SK-N-MC (cell line): Measurements from ENCODE around the gene FLT1.

Experiments used
- DNase-seq: peaks from one replicate; pipeline ENCODE4 v3.0.0-alpha.2; 2011; ENCODE audit warnings: low read depth, low spot score
- H3K27ac ChIP-seq: fragments of 200-600 bp; sonication (generic); 2 replicates; pipeline ENCODE4 v1.5.1; 2016; ENCODE audit warnings: mixed run types
- H3K36me3 ChIP-seq: fragments of 200-600 bp; sonication (generic); 2 replicates; pipeline ENCODE4 v1.6.1; 2017; ENCODE audit warnings: antibody characterized with exemption, low read length, mixed read lengths; ENCODE audit not compliant: insufficient read depth
- H3K4me3 ChIP-seq: fragments of 200-600 bp; sonication (generic); 2 replicates; pipeline ENCODE4 v1.5.1; 2016
- H3K9ac ChIP-seq: fragments of 200-600 bp; sonication (generic); 2 replicates; pipeline ENCODE4 v1.8.0; 2017; ENCODE audit warnings: mixed run types, mixed read lengths; ENCODE audit not compliant: insufficient read length
- H3K9me3 ChIP-seq: fragments of 200-600 bp; sonication (generic); 2 replicates; pipeline ENCODE4 v1.6.1; 2017; ENCODE audit warnings: low read depth, mild to moderate bottlenecking, antibody characterized with exemption, low read length, moderate library complexity, mixed read lengths
- EZH2 ChIP-seq: fragments of 200-600 bp; sonication (generic); IDR thresholded peaks from one replicate; pipeline ENCODE4 v1.6.1; 2017; ENCODE audit warnings: antibody characterized with exemption
- FOXP2 ChIP-seq: optimal IDR thresholded peaks from 2 replicates; pipeline ENCODE3; 2011; ENCODE audit warnings: mild to moderate bottlenecking, moderate library complexity; ENCODE audit not compliant: insufficient read depth; ENCODE audit errors: extremely low read length, control extremely low read depth
- POLR2AphosphoS5 ChIP-seq: IDR thresholded peaks from 2 replicates; pipeline ENCODE4 v1.6.1; 2012; ENCODE audit warnings: mild to moderate bottlenecking, low read depth, low read length, borderline replicate concordance

Gene FLT1

GRCh38 chr13:28321756-28322155, 173.2 kb downstream of the FLT1 start:
- DNase-seq, result no peak
- H3K9ac ChIP-seq, result no peak overlapping the region
- no peaks in the 10 kb centered on the region for H3K9me3 ChIP-seq
- H3K4me3 ChIP-seq, result no peak overlapping the region
- no peaks in the 10 kb centered on the region for H3K36me3 ChIP-seq
- no peak overlapping the region for H3K27ac ChIP-seq
- TF ChIP-seq POLR2AphosphoS5 (no peak), EZH2 (no peak), FOXP2 (no peak)

GRCh38 chr13:28320884-28321574, 173.9 kb downstream of the FLT1 start:
- Histone ChIP-seq H3K9me3 (no peaks in the 10 kb centered on the region), H3K36me3 (no peaks in the 10 kb centered on the region), H3K27ac (no peak overlapping the region), H3K9ac (no peak overlapping the region), H3K4me3 (no peak overlapping the region)
- TF ChIP-seq FOXP2 (no peak), POLR2AphosphoS5 (no peak), EZH2 (no peak)
- DNase-seq, result no peak

GRCh38 chr13:28320209-28320608, 174.7 kb downstream of the FLT1 start:
- Histone ChIP-seq H3K4me3 (no peak overlapping the region), H3K9ac (no peak overlapping the region), H3K36me3 (no peaks in the 10 kb centered on the region), H3K9me3 (no peaks in the 10 kb centered on the region), H3K27ac (no peak overlapping the region)
- no peak for DNase-seq
- no peak for TF ChIP-seq FOXP2
- TF ChIP-seq EZH2, result no peak
- TF ChIP-seq POLR2AphosphoS5, result no peak

GRCh38 chr13:28319528-28319927, 175.4 kb downstream of the FLT1 start:
- no peak for DNase-seq
- TF ChIP-seq POLR2AphosphoS5 (no peak), EZH2 (no peak), FOXP2 (no peak)
- no peak overlapping the region for H3K9ac ChIP-seq
- no peaks in the 10 kb centered on the region for H3K36me3 ChIP-seq
- no peaks in the 10 kb centered on the region for H3K9me3 ChIP-seq
- H3K4me3 ChIP-seq, result no peak overlapping the region
- no peak overlapping the region for H3K27ac ChIP-seq

DNA sequence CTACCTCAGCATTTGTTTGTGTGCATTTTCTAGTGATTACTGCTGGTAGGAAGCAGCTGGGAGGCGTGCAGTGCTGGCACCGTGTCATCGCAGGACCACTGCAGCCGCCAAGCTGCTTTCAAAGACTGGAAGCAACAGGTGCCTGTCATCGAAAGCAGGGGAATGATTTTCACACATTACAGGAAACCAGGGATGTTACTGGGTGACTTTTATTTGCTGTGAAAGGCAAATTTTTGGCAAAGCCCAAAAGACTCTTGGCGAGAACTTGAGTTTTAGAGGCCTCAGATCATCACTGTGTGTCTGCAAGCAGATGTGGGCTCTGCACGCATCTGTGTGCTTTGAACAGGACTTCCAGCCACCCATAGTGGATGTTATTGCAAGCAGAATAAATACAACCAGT, 176.4 kb downstream of the FLT1 start:
- Histone ChIP-seq H3K9ac (no peak overlapping the region), H3K27ac (no peak overlapping the region), H3K36me3 (no peaks in the 10 kb centered on the region), H3K4me3 (no peak overlapping the region), H3K9me3 (no peaks in the 10 kb centered on the region)
- DNase-seq, result no peak
- TF ChIP-seq EZH2 (no peak), POLR2AphosphoS5 (no peak), FOXP2 (no peak)

DNA sequence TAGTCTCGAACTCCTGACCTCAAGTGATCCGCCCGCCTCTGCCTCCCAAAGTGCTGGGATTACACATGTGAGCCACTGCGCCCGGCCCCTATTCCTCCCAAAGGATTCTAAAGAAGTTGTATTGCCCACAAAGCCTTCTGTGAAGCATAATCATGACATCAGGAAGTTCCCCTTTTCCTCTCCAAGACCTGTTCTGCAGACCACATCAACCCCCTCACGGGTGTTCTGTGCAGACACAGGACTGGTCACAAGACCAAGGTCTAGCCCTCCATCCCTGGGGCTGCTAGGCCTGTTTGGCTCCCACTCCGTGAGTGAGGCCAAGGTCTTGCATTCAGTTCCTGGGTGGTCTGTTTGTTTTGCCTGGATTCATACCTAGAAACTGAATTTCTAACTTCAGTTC, 178.1 kb downstream of the FLT1 start:
- DNase-seq, result no peak
- no peak overlapping the region for H3K9ac ChIP-seq
- H3K36me3 ChIP-seq, result no peaks in the 10 kb centered on the region
- TF ChIP-seq EZH2 (no peak), POLR2AphosphoS5 (no peak)
- no peak overlapping the region for H3K27ac ChIP-seq
- H3K9me3 ChIP-seq, result no peaks in the 10 kb centered on the region
- H3K4me3 ChIP-seq, result no peak overlapping the region

GRCh38 chr13:28316129-28316528, 178.8 kb downstream of the FLT1 start:
- Histone ChIP-seq H3K36me3 (no peaks in the 10 kb centered on the region), H3K9ac (peak overlapping the region; percentile 51), H3K27ac (no peak overlapping the region), H3K4me3 (no peak overlapping the region), H3K9me3 (no peaks in the 10 kb centered on the region)
- no peak for DNase-seq
- TF ChIP-seq POLR2AphosphoS5, result peak; percentile 26; the same call in 1 of the 2 replicates
- TF ChIP-seq EZH2, result no peak

DNA sequence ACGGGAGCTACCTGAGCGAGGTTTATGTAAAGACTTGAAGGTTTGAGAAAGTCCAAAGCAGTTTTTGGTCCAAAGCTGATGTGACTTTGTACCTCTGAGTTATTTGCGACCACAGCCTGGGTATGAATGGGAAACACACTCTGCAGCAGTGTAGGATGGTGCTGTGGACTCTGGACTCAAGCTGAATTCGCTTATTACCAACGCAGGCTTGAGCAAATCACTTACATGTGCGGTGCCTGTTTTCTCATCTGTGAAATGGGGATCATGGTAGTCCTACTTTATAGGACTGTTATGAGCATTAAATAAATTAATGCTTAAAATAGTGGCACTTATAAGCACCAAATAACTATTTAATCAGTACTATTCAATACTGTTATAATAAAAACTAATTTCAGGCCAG, 180.0 kb downstream of the FLT1 start:
- TF ChIP-seq FOXP2 (no peak), EZH2 (no peak), POLR2AphosphoS5 (no peak)
- H3K9me3 ChIP-seq, result no peaks in the 10 kb centered on the region
- H3K36me3 ChIP-seq, result no peaks in the 10 kb centered on the region
- H3K9ac ChIP-seq, result no peak overlapping the region
- H3K4me3 ChIP-seq, result no peak overlapping the region
- H3K27ac ChIP-seq, result no peak overlapping the region
- DNase-seq, result no peak

DNA sequence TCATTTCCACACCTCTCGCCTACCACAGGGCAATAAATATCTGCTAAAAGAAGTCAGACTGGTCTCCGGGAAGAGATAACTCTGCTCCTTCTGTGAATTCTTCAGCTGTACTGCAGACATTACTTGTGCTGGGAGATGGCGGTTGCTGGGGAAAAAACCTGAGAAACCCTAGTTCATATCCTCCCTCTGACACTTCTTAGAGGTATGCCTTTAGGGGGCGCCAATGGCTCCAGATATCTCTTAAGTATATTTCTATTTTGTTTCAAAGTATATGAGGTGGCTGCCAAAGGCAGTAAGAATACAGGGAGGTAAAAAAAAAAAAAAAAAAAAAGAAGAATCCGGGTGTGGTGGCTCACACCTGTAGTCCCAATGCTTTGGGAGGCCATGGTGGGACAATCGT, 181.3 kb downstream of the FLT1 start:
- Histone ChIP-seq H3K36me3 (no peaks in the 10 kb centered on the region), H3K4me3 (no peak overlapping the region), H3K9ac (no peak overlapping the region), H3K27ac (no peak overlapping the region), H3K9me3 (no peaks in the 10 kb centered on the region)
- TF ChIP-seq POLR2AphosphoS5 (no peak), EZH2 (no peak), FOXP2 (no peak)
- DNase-seq, result peak; percentile 42
